HG03575 (cell line): Measurements from ENCODE around the gene FCN3.

Experiments
- ATAC-seq: cut with Tn5 transposase; IDR thresholded peaks from one replicate; pipeline ENCODE4 v1.9.1; 2021; ENCODE audit not compliant: unreplicated experiment, insufficient number of reproducible peaks, low FRiP score; ENCODE audit errors: extremely low read depth

FCN3 gene

DNA sequence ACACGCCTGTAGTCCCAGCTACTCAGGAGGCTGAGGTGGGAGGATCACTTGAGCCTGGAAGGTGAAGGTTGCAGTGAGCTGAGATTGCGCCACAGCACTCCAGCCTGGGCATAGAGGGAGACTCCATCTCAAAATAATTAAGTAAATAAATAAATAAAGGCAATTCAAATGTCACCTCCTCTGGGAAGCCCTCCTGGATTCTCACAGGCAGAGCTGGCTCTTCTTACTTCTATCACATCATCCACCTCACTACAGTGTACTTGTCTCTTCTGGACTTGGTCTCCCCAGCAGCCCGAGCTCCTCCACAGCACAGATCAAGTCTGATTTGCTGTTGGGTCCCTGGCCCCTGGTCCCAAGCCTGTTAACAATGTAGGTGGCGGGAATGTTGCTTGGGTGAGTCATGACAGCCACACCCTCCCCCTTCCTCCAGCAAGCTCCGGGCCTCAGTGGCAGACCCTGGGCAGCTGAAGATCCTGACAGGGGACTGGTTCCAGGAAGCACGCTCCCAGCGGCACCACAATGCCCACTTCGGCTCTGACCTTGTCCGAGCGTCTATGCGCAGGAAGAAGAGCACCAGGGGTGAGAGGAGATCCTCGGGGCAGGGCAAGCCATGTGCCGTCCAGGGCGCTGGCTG lies 27.5 kb downstream of the FCN3 start:
- ATAC-seq = no peak

DNA sequence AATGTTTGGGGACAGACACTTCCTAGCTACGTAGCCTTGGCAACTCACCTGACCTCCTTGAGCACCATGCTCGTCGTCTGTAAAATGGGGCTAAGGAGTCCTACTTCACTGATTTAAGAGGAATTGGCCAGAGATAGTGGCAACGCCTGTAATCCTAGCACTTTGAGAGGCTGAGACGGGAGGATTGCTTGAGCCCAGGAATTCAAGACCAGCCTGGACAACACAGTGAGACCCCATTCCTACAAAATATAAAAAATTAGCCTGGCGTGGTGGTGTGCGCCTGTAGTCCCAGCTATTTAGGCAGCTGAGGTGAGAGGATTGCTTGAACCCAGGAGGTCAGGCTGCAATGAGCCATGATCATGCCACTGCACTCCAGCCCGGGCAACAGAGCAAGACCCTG lies 28.3 kb downstream of the FCN3 start:
- ATAC-seq = no peak

- no peak for ATAC-seq
Measured at GRCh38 chr1:27345272-27345671, 29.4 kb downstream of the FCN3 start.

GRCh38 chr1:27343639-27344025 lies 31.0 kb downstream of the FCN3 start:
- no peak for ATAC-seq

GRCh38 chr1:27342778-27343638 lies 31.6 kb downstream of the FCN3 start:
- ATAC-seq = no peak

GRCh38 chr1:27342391-27342777 lies 32.2 kb downstream of the FCN3 start:
- no peak for ATAC-seq

DNA sequence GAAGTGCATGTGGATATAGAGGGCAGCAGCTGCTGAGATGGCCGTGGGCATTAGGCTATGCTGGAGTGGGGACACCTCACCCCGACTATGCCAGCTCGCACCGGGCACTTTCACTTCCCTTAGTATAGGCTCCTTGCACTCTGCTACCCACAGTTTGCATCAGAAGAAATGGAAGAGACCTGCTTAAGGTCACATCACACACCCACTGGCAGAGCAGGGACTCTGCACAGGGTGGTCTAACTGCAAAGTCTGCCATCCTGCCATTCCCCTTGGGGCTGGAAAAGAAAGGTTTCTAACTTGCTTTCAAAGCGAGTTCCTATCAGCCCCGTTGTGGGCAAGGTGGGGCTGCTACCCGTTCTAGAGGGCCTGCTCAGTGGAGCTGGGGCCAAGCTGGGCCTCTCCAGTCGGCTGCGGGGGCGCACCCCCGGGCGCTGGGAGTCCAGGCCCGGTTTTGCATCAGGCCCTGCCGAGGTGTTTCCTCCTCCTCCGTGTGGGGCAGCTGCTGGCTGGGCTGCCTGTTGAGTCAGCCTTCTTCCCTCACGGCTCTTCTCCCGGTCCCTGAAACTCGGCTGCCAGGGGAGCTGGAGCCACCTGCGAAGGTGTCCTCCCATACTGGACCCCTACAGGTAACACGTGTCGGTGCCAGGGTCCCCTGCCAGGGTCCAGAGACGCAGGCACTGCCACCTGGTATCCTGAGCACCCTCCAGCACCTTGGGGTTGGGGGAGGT lies 32.9 kb downstream of the FCN3 start, which contains the start of gene SYTL1:
Gene SYTL1 (plus strand): TSS at position 498 of the 728 bp plus-strand sequence. CDS start 3,313 bp downstream, outside the sequence.
- ATAC-seq = no peak

- ATAC-seq = no peak
Measured at GRCh38 chr1:27339213-27339612, 35.4 kb downstream of the FCN3 start.

- no peak for ATAC-seq
Measured at GRCh38 chr1:27338751-27339150, 35.9 kb downstream of the FCN3 start.

DNA sequence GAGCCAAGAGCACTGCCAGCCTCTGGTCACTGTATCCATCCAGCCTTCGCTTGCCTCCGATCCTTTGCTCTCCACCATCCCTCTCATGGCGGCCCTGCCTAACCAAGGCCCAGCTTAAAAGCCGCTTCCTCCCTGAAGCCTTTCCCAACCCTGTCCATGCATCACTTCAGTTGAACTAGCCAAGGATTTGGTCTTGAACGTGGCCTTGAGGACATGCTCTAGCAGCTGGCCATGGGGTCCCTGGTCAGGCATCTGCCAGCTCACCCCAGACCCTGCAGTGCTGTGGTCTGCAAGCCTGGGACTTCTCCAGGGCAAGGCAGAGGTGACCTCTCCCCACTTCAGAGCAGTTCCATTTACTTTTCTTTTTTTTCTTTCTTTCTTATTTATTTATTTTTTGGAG lies 37.9 kb downstream of the FCN3 start:
- no peak for ATAC-seq

- no peak for ATAC-seq
Measured at GRCh38 chr1:27335506-27336422, 38.9 kb downstream of the FCN3 start.

GRCh38 chr1:27333717-27334279 lies 40.8 kb downstream of the FCN3 start:
- ATAC-seq = no peak

DNA sequence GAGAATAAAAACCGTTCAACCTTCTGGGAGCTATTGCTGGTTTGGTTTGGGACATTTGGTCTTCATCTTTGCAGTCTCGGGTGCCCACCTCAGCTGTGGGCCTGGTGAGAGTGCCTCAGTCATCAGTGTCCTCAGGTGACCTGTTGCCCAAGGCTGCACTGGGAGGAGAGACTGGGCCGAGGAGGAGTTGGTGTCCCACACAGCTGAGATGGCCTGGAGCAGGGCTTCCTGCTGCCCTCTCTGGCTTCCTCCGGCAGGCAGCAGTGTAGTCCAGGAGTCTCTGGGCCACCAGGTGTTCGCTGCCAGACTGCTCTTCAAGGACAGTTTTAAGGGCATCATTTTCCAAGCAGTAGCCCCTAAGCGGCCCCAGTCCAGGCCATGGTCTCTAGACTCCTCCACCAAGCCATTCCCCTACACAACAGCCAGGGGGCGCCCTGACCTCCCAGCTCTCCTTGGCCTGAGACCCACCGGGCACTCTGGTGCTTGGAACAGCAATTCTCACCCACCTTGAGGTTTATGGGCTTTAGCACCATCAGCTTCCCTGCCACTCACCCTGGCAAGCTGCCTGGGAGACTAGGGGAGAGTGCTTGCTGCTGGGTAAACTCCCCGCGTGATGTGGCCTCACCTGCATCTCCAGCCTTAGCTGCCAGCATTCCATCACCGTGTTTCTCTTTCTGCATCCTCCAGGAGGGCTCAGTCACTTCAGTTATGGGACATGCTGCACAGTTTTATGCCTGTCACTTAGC lies 41.9 kb downstream of the FCN3 start:
- ATAC-seq = no peak

DNA sequence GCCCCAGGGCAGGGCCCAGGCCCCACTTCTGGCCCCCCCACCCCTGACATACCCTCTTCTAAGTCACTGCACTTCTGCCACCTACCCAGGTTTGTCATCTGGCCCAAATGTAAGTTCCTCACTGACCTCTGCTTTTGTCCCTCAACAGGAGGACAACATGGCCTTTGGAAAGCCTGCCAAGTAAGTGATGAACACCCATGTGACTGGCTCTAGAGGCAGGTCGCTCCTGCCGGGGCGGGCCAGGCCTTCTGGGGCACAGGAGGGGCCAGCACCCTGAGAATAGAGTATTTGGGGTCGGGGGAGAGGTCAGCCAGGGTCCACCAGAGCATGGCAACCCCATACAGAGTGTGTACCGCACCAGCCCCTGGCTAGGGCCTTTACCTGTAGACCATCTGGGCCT lies 42.7 kb downstream of the FCN3 start:
- ATAC-seq = no peak

DNA sequence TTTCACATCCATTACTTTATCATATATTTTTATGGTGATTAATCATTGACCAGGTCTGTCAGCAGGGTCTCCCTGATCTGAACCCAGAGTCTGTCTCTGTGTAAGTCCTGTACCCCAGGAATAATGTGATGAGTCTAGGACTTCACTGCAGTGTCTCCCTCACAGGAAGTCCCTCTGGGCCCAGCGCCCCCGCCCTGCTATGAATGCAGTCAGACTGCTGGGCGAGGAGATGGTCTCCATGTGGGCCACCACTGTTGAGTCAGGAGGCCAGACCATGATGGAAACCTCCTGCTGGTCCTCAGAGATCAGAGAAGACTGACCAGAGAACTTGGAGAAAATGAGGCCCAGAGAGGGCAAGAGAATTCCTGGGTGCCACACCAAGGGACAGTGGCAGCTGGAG lies 43.2 kb downstream of the FCN3 start:
- no peak for ATAC-seq

DNA sequence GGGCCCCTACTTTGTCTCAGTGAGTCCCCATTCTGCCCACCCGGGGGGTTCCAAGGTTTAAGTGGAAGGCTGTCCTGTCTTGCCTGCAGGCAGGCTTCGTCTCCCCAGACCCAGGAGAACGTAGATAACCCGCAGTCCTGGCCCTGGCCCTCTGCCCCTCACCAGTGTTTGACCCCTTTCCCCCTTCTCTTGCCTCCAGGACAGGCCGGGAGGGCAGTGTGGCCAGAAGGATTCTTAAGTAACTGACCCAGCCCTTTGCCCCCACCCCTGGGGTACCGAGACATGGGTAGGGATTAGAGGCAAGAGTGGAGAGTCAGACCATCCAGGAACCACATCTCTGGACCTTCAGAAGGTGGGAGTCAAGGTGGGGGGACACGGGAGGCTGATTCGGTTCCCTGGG lies 43.8 kb downstream of the FCN3 start:
- ATAC-seq = no peak

DNA sequence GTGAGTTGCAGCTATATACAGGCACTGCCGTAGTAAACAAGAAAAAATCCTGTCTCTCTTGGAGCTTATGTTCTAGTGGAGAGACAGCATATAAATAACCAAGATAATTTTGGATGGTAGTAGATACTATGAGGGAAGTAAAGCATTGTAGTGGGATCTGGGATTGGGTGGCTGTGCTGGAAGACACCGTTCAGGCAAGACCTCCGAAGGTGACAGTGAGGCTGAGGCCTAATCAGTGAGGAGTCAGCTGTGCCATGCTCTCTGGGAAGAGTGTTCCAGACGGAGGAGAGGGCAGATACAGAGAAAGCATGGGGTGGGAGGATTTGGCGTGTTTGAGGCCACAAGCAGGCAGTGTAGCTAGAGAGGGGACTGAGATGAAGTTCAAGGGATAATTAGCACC lies 46.7 kb downstream of the FCN3 start:
- no peak for ATAC-seq

DNA sequence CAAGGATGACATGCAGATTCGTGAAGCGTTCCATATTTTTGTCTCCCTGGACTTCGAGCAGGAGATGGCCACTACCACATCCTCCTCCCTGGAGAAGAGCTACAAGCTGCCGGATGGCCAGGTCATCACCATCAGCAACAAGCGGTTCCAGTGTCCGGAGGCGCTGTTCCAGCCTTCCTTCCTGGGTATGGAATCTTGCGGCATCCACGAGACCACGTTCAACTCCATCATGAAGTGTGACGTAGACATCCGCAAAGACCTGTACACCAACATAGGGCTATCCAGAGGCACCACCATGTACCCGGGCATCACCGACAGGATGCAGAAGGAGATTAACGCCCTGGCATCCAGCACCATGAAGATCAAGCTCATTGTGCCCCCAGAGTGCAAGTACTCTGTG lies 49.3 kb downstream of the FCN3 start:
- no peak for ATAC-seq
